ENCODE results near the gene LAMB2. TPM values are rescaled to one million over a fixed set of nuclear protein-coding genes. Genes with fewer than 3 reads are reported as not detected.

The LAMB2 gene
- total and polyA plus RNA-seq, 4 donors = 153 to 616 (median 311) TPM

GRCh38 chr3:49104052-49104426 lies 28.8 kb downstream of the LAMB2 start:
- Histone ChIP-seq H3K4me3 (peak overlapping the region; percentile 88), H3K27ac (ENCODE audit: low read depth in 1 of 2, low read length in 1 of 2) (peak overlapping the region; percentile 88 to 95), H3K4me1 (ENCODE audit: control insufficient read depth in 5 of 5, insufficient read depth in 5 of 5, low read length in 5 of 5) (peaks cover 0 to 12% (median 6%) of the 10 kb centered on the region in 5 donors), H3K27me3 (ENCODE audit: control insufficient read depth in 3 of 3, insufficient read depth in 3 of 3, low read length in 2 of 3) (no peaks in the 10 kb centered on the region), H3K9me3 (ENCODE audit: control insufficient read depth in 4 of 4, insufficient read depth in 3 of 4, low read length in 3 of 4) (no peaks in the 10 kb centered on the region), H3K36me3 (ENCODE audit: control insufficient read depth in 4 of 4, insufficient read depth in 4 of 4, low read length in 4 of 4) (peaks cover 19 to 42% (median 37%) of the 10 kb centered on the region in 4 donors), H3K9ac (ENCODE audit: insufficient read depth in 1 of 2, low read length in 2 of 2) (peak overlapping the region; percentile 84 to 85)
- no peak for TF ChIP-seq CTCF (IDR thresholded peaks at IDR 0.05; ENCODE audit: control extremely low read depth, extremely low read depth)
- WGBS, 2 donors = 5 to 6% methylated on average over 8 of the region's 8 CpGs
- DNase-seq = no peak
- ATAC-seq (ENCODE audit: insufficient read depth, low FRiP score) = no peak

DNA sequence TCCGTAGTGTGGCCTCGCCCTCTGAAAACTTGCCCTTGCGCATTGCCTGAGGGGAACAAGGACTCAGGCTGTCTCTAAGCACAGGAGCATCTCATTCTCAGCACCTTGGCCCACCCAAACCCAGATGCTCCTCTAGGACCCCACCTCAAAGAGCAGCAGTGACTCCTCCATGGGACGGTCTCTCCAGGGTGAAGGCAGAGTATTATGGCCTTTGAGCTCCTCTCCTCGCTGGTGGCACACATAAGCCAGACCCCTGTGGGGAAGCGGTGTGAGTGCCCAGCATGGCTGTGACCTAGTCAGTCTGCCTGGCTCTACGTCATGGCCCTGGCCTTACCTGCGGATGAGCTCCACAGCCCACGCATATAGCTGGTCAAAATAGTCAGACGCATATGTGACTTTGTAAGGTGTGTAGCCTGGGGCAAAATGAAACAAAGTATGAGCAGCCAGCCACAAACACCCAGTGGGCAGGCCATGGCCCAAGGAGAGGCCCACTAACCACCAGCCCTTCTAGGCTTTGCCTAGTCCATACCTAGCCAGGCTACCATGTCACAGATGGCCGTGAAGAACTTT lies 32.7 kb downstream of the LAMB2 start:
- peaks cover 0 to 12% (median 6%) of the 10 kb centered on the region in 5 donors for H3K4me1 ChIP-seq (ENCODE audit: control insufficient read depth in 5 of 5, insufficient read depth in 5 of 5, low read length in 5 of 5)
- ATAC-seq (ENCODE audit: insufficient read depth, low FRiP score) = no peak
- DNase-seq = no peak
- no peak for TF ChIP-seq CTCF (IDR thresholded peaks at IDR 0.05; ENCODE audit: control extremely low read depth, extremely low read depth)
- H3K4me3 ChIP-seq = no peak overlapping the region
- no peak overlapping the region for H3K9ac ChIP-seq (ENCODE audit: insufficient read depth in 1 of 2, low read length in 2 of 2)
- H3K27me3 ChIP-seq (ENCODE audit: control insufficient read depth in 3 of 3, insufficient read depth in 3 of 3, low read length in 2 of 3) = no peaks in the 10 kb centered on the region
- WGBS, 2 donors = 94 to 96% methylated on average over 11 of the region's 11 CpGs
- no peaks in the 10 kb centered on the region for H3K9me3 ChIP-seq (ENCODE audit: control insufficient read depth in 4 of 4, insufficient read depth in 3 of 4, low read length in 3 of 4)
- no peak overlapping the region for H3K27ac ChIP-seq (ENCODE audit: low read depth in 1 of 2, low read length in 1 of 2)
- peaks cover 16 to 49% (median 40%) of the 10 kb centered on the region in 4 donors for H3K36me3 ChIP-seq (ENCODE audit: control insufficient read depth in 4 of 4, insufficient read depth in 4 of 4, low read length in 4 of 4)

DNA sequence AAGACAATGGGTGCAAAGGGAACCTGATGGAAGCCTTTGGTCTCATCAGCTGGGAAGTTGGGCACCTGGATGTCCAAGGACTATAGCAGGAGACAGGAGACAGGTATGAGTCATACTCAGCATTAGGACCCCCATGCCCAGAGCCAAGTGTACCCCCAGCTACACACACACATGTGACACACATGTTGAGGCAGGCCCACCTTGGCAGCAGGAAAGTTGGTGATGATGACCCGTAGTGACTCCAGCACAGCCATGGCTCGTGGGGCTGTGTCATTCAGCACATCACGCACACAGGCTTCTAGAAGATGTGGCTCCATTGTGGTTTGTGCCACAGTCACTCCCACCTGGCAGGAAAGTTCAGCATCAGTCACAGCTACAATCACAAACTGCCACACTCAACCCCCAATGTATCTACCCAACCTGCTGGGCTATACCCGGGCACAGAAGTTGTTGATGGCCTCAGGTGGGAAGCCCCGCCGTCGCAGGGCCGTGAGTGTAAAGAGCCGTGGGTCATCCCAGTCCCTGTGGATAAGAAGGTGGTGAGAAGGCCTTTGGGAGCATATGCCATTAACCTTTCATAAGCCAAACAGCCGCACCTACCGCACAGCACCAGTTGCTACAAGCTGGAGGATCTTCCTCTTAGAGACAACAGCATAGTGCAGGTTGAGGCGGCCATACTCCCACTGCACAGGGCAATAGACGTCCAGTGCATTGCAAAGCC lies 33.8 kb downstream of the LAMB2 start:
- DNase-seq (no peak), ATAC-seq (ENCODE audit: insufficient read depth, low FRiP score) (no peak)
- Histone ChIP-seq H3K27me3 (ENCODE audit: control insufficient read depth in 3 of 3, insufficient read depth in 3 of 3, low read length in 2 of 3) (no peaks in the 10 kb centered on the region), H3K4me1 (ENCODE audit: control insufficient read depth in 5 of 5, insufficient read depth in 5 of 5, low read length in 5 of 5) (peaks cover 0 to 14% (median 9%) of the 10 kb centered on the region in 5 donors), H3K9me3 (ENCODE audit: control insufficient read depth in 4 of 4, insufficient read depth in 3 of 4, low read length in 3 of 4) (no peaks in the 10 kb centered on the region), H3K4me3 (no peak overlapping the region), H3K9ac (ENCODE audit: insufficient read depth in 1 of 2, low read length in 2 of 2) (no peak overlapping the region), H3K27ac (ENCODE audit: low read depth in 1 of 2, low read length in 1 of 2) (no peak overlapping the region), H3K36me3 (ENCODE audit: control insufficient read depth in 4 of 4, insufficient read depth in 4 of 4, low read length in 4 of 4) (peaks cover 16 to 49% (median 38%) of the 10 kb centered on the region in 4 donors)
- no peak for TF ChIP-seq CTCF (IDR thresholded peaks at IDR 0.05; ENCODE audit: control extremely low read depth, extremely low read depth)
- WGBS, 2 donors = 95 to 98% methylated on average over 13 of the region's 13 CpGs
